ENCODE measurements around the gene TGOLN2. TPM values are rescaled to one million over a fixed set of nuclear protein-coding genes. Genes with fewer than 3 reads are reported as not detected.
"Not testable (repeated sequence)": the region's sequence is repeated elsewhere in the genome, so short reads cannot be mapped to it uniquely, and the experiment has no call there.

The TGOLN2 gene
- total RNA-seq, 2 donors from 2014 or later = 89.3 to 99.5 TPM

GRCh38 chr2:85324639-85325465 is 2.9 kb downstream of the TGOLN2 start:
- Histone ChIP-seq H3K36me3 (peaks cover 48% of the 10 kb centered on the region), H3K27ac (no peak overlapping the region), H3K27me3 (no peaks in the 10 kb centered on the region), H3K4me3 (peak overlapping the region; percentile 9 to 83), H3K9me3 (no peaks in the 10 kb centered on the region), H3K4me1 (peaks cover 0 to 49% of the 10 kb centered on the region in 2 donors)
- DNase-seq (ENCODE audit: low spot score) = no peak
- TF ChIP-seq, protein P1, sequence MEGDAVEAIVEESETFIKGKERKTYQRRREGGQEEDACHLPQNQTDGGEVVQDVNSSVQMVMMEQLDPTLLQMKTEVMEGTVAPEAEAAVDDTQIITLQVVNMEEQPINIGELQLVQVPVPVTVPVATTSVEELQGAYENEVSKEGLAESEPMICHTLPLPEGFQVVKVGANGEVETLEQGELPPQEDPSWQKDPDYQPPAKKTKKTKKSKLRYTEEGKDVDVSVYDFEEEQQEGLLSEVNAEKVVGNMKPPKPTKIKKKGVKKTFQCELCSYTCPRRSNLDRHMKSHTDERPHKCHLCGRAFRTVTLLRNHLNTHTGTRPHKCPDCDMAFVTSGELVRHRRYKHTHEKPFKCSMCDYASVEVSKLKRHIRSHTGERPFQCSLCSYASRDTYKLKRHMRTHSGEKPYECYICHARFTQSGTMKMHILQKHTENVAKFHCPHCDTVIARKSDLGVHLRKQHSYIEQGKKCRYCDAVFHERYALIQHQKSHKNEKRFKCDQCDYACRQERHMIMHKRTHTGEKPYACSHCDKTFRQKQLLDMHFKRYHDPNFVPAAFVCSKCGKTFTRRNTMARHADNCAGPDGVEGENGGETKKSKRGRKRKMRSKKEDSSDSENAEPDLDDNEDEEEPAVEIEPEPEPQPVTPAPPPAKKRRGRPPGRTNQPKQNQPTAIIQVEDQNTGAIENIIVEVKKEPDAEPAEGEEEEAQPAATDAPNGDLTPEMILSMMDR (IDR thresholded peaks at IDR 0.05) = no peak

DNA sequence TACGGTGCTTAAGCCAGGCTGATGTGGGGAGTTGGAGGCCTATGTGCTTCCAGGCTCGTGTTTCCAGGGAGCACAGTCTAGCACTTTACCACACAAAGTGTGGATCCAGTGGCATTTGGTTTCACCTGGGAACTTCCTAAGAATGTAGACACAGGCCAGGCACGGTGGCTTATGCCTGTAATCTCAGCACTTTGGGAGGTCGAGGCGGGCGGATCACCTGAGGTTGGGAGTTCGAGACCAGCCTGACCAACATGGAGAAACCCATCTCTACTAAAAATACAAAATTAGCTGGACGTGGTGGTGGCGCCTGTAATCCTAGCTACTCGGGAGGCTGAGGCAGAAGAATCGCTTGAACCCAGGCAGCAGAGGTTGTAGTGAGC is 3.8 kb downstream of the TGOLN2 start:
- not testable (repeated sequence) for H3K9me3 ChIP-seq; H3K4me3 ChIP-seq; H3K27ac ChIP-seq; DNase-seq (ENCODE audit: low spot score); H3K27me3 ChIP-seq
- H3K36me3 ChIP-seq = peaks cover 53% of the 10 kb centered on the region
- H3K4me1 ChIP-seq = peaks cover 0 to 49% of the 10 kb centered on the region in 2 donors

- TF ChIP-seq, protein P1 (IDR thresholded peaks at IDR 0.05) = no peak
- no peak for DNase-seq (ENCODE audit: low spot score)
- Histone ChIP-seq H3K4me3 (no peak overlapping the region), H3K9me3 (no peaks in the 10 kb centered on the region), H3K36me3 (peaks cover 56% of the 10 kb centered on the region), H3K27ac (no peak overlapping the region), H3K4me1 (peaks cover 0 to 50% of the 10 kb centered on the region in 2 donors), H3K27me3 (no peaks in the 10 kb centered on the region)
Observed at GRCh38 chr2:85323351-85323987, 4.3 kb downstream of the TGOLN2 start.

- no peak overlapping the region for H3K27ac ChIP-seq
- TF ChIP-seq, protein P1 (IDR thresholded peaks at IDR 0.05) = no peak
- no peaks in the 10 kb centered on the region for H3K9me3 ChIP-seq
- no peak overlapping the region for H3K4me3 ChIP-seq
- H3K36me3 ChIP-seq = peaks cover 75% of the 10 kb centered on the region
- peaks cover 0 to 26% of the 10 kb centered on the region in 2 donors for H3K4me1 ChIP-seq
- DNase-seq (ENCODE audit: low spot score) = no peak
- H3K27me3 ChIP-seq = no peaks in the 10 kb centered on the region
Observed at GRCh38 chr2:85319796-85320195, 8.0 kb downstream of the TGOLN2 start.

GRCh38 chr2:85318222-85319074 is 9.3 kb downstream of the TGOLN2 start:
- H3K9me3 ChIP-seq = no peaks in the 10 kb centered on the region
- no peak overlapping the region for H3K4me3 ChIP-seq
- TF ChIP-seq, protein P1 (IDR thresholded peaks at IDR 0.05) = no peak
- no peaks in the 10 kb centered on the region for H3K27me3 ChIP-seq
- no peak overlapping the region for H3K27ac ChIP-seq
- H3K4me1 ChIP-seq = peaks cover 0 to 12% of the 10 kb centered on the region in 2 donors
- peaks cover 64% of the 10 kb centered on the region for H3K36me3 ChIP-seq
- no peak for DNase-seq (ENCODE audit: low spot score)

GRCh38 chr2:85315921-85316320 is 11.9 kb downstream of the TGOLN2 start:
- not testable (repeated sequence) for H3K4me3 ChIP-seq; H3K4me1 ChIP-seq; DNase-seq (ENCODE audit: low spot score); H3K27ac ChIP-seq; H3K9me3 ChIP-seq; H3K27me3 ChIP-seq
- H3K36me3 ChIP-seq = peaks cover 38% of the 10 kb centered on the region

Data from right atrium auricular region (tissue), 2 donors.